ENCODE measurements around the gene C17orf75. TPM values are rescaled to one million over a fixed set of nuclear protein-coding genes. Genes with fewer than 3 reads are reported as not detected.

C17orf75 gene
- total RNA-seq: 10 to 100 TPM; 30.9 to 35.7 TPM

GRCh38 chr17:32341857-32342602 is at the start of gene C17orf75:
Gene C17orf75, minus strand, starts transcription at chr17:32342173. Its CDS starts 34 bp downstream, at chr17:32342139.

GRCh38 chr17:32349854-32350665 is 8.1 kb upstream of the C17orf75 start, which contains the start of gene ZNF207:
Gene ZNF207, plus strand, starts transcription at chr17:32350157. Its CDS starts 129 bp downstream, at chr17:32350286.

Small RNA genes within 50 kb of the gene (microRNA-seq; reads per million reads assigned to microRNA genes)
- gene MIR632 (ENCODE audit: borderline microRNAs expressed, borderline replicate concordance): not detected

Other genes starting within 250 kb of the C17orf75 start
- 10 to 100 TPM; 25.5 to 27.7 TPM for gene RHOT1, start 199.7 kb downstream of the C17orf75 start, total RNA-seq
- gene RHBDL3, start 76.3 kb downstream of the C17orf75 start, total RNA-seq: 1 to 10 TPM; 2.5 TPM
- gene ZNF207, start 8.0 kb upstream of the C17orf75 start, total RNA-seq: 100 to 1,000 TPM; 251 to 252 TPM
- 10 to 100 TPM; 72.3 to 79.2 TPM for gene PSMD11, start 102.3 kb upstream of the C17orf75 start, total RNA-seq
- gene CDK5R1, start 144.8 kb upstream of the C17orf75 start, total RNA-seq: 1 to 10 TPM; 7.1 to 7.4 TPM